ENCODE data around the gene RBM28. TPM values are rescaled to one million over a fixed set of nuclear protein-coding genes. Genes with fewer than 3 reads are reported as not detected.

RBM28 gene
- total RNA-seq, 2 donors from 2014 or later: 13.8 to 29.7 TPM

DNA sequence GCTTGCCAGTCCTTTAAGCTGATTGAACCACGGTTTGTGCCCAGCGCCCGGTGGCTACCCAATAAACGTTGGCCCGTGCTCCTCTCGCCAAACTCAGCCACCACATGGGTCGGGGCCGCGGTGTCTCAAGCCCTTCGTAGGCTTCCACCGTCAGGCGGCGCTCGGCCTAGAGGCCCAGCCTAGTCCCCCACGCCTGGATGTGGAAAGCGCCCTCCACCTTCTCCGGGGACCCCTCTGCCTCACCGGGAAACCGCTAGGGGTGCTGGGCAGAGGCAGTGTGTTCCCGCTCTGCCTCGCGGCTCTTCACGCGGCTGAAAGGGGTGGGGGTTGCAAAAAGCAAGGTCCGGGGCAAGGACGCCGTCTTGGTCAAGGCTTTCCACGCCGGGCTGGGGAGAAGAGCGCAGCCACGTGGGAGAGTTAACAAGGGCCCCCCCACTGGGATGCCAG lies 72.9 kb downstream of the RBM28 start:
- Histone ChIP-seq H3K9me3 (no peaks in the 10 kb centered on the region), H3K4me1 (replicated peaks) (no peaks in the 10 kb centered on the region), H3K36me3 (no peaks in the 10 kb centered on the region), H3K27ac (no peak overlapping the region), H3K27me3 (replicated peaks; ENCODE audit: insufficient read depth) (no peaks in the 10 kb centered on the region), H3K4me3 (no peak overlapping the region)
- intact Hi-C loops (cut with DNase I): no loop called here
- no peak for DNase-seq (ENCODE audit: low spot score)
- WGBS: 43% methylated on average over 27 of the region's 31 CpGs
- TF ChIP-seq, protein P1, sequence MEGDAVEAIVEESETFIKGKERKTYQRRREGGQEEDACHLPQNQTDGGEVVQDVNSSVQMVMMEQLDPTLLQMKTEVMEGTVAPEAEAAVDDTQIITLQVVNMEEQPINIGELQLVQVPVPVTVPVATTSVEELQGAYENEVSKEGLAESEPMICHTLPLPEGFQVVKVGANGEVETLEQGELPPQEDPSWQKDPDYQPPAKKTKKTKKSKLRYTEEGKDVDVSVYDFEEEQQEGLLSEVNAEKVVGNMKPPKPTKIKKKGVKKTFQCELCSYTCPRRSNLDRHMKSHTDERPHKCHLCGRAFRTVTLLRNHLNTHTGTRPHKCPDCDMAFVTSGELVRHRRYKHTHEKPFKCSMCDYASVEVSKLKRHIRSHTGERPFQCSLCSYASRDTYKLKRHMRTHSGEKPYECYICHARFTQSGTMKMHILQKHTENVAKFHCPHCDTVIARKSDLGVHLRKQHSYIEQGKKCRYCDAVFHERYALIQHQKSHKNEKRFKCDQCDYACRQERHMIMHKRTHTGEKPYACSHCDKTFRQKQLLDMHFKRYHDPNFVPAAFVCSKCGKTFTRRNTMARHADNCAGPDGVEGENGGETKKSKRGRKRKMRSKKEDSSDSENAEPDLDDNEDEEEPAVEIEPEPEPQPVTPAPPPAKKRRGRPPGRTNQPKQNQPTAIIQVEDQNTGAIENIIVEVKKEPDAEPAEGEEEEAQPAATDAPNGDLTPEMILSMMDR (IDR thresholded peaks at IDR 0.05): no peak
- no peak for TF ChIP-seq POLR2A (IDR thresholded peaks at IDR 0.05)
- TF ChIP-seq POLR2AphosphoS5 (IDR thresholded peaks at IDR 0.05): no peak

DNA sequence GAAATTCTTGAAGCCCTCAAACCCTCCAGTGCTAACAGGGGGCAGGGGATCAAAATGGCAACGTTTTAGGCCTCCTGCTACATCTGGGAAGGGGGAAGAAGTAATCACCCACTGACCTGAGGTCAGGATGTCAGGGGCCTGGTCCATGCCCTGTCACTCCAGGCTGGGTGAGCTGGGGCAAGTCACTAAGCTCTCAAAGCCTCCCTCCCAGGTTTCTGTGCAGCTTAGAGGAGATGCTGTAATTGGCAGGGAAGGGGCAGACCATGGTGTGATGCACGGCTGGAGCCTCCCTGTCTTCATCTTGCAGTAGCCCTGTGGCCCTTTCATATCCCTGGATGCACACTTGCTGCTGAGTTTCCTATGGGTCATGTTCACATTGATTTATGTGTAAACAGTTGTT lies 75.5 kb downstream of the RBM28 start:
- DNase-seq (ENCODE audit: low spot score): no peak
- intact Hi-C loops (cut with DNase I): no loop called here
- no peaks in the 10 kb centered on the region for H3K36me3 ChIP-seq
- no peak overlapping the region for H3K27ac ChIP-seq
- TF ChIP-seq POLR2A (IDR thresholded peaks at IDR 0.05): no peak
- H3K27me3 ChIP-seq (replicated peaks; ENCODE audit: insufficient read depth): no peaks in the 10 kb centered on the region
- H3K4me1 ChIP-seq (replicated peaks): no peaks in the 10 kb centered on the region
- H3K4me3 ChIP-seq: no peak overlapping the region
- no peaks in the 10 kb centered on the region for H3K9me3 ChIP-seq
- WGBS: 50% methylated on average over 2 of the region's 2 CpGs

- H3K27me3 ChIP-seq (replicated peaks; ENCODE audit: insufficient read depth): no peaks in the 10 kb centered on the region
- H3K9me3 ChIP-seq: no peaks in the 10 kb centered on the region
- DNase-seq (ENCODE audit: low spot score): no peak
- peak overlapping the region; percentile 34 to 51 for H3K27ac ChIP-seq
- TF ChIP-seq, protein P1 (IDR thresholded peaks at IDR 0.05): no peak
- no peak for TF ChIP-seq POLR2AphosphoS5 (IDR thresholded peaks at IDR 0.05)
- no peak for TF ChIP-seq POLR2A (IDR thresholded peaks at IDR 0.05)
- 51% methylated on average over 4 of the region's 4 CpGs for WGBS
- no peaks in the 10 kb centered on the region for H3K36me3 ChIP-seq
- no peaks in the 10 kb centered on the region for H3K4me1 ChIP-seq (replicated peaks)
- H3K4me3 ChIP-seq: no peak overlapping the region
- intact Hi-C loops (cut with DNase I): no loop called here
These were observed 76.1 kb downstream of the RBM28 start for GRCh38 chr7:128267595-128267924.

GRCh38 chr7:128266883-128267594 lies 76.7 kb downstream of the RBM28 start:
- peak overlapping the region; percentile 34 to 51 for H3K27ac ChIP-seq

DNA sequence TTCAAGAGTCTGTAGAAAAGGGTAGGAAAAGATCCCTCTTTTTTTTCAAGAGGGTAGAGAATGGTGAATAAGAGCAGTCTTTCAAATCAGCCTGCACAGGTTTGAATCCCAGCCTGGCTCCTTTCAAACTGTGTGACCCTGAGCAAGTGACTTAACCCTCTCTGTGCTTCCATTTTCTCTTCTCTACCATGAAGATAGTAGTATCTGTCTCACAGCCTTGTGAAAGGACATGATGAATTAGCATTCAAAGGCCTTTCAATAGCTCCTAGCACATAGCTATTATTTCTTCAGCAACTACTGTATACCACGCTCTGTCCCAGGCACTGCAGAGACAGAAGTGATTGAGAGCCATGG lies 77.2 kb downstream of the RBM28 start:
- TF ChIP-seq POLR2AphosphoS5 (IDR thresholded peaks at IDR 0.05) (no peak), POLR2A (IDR thresholded peaks at IDR 0.05) (no peak)
- TF ChIP-seq, protein P1 (IDR thresholded peaks at IDR 0.05): no peak
- H3K4me1 ChIP-seq (replicated peaks): no peaks in the 10 kb centered on the region
- peak overlapping the region; percentile 34 to 51 for H3K27ac ChIP-seq
- DNase-seq (ENCODE audit: low spot score): no peak
- WGBS: 56% methylated on average over 1 of the region's 1 CpG
- H3K36me3 ChIP-seq: no peaks in the 10 kb centered on the region
- intact Hi-C loops (cut with DNase I): no loop called here
- H3K9me3 ChIP-seq: no peaks in the 10 kb centered on the region
- no peak overlapping the region for H3K4me3 ChIP-seq
- no peaks in the 10 kb centered on the region for H3K27me3 ChIP-seq (replicated peaks; ENCODE audit: insufficient read depth)

More at GRCh38 chr7:128266883-128267594, 76.7 kb downstream of the RBM28 start:
- Histone ChIP-seq H3K9me3 (no peaks in the 10 kb centered on the region), H3K36me3 (no peaks in the 10 kb centered on the region), H3K4me3 (no peak overlapping the region), H3K4me1 (replicated peaks) (no peaks in the 10 kb centered on the region), H3K27me3 (replicated peaks; ENCODE audit: insufficient read depth) (no peaks in the 10 kb centered on the region)
- WGBS: 8% methylated on average over 16 of the region's 16 CpGs
- DNase-seq (ENCODE audit: low spot score): peak; percentile 71
- intact Hi-C loops (cut with DNase I): no loop called here
- TF ChIP-seq, protein P1 (IDR thresholded peaks at IDR 0.05): no peak
- TF ChIP-seq POLR2AphosphoS5 (IDR thresholded peaks at IDR 0.05) (no peak), POLR2A (IDR thresholded peaks at IDR 0.05) (no peak)
